H1 (cell line): Measurements from ENCODE around the gene CLEC14A. TPM values are rescaled to one million over a fixed set of nuclear protein-coding genes. Genes with fewer than 3 reads are reported as not detected.
A peak's percentile ranks its signal among the peaks of the same experiment; 100 is the strongest.

Experiments
- CTCF ChIA-PET: fragments of 300-600 bp; sonication (Branson Sonifier 250); formaldehyde crosslinking; loops from one replicate; lab custom pipeline; 2021; ENCODE audit not compliant: partially characterized antibody; lab: Charles Lee
- POLR2A ChIA-PET: fragments of 300-600 bp; sonication (Branson Sonifier 250); formaldehyde crosslinking; loops from one replicate; lab custom pipeline; 2021; ENCODE audit warnings: inconsistent platforms; ENCODE audit not compliant: partially characterized antibody; lab: Charles Lee
- DNase-seq, 2 experiments: peaks; one replicate each; pipeline versions ENCODE4 v3.0.0 to v3.0.0-alpha.2; 2010 to 2022; ENCODE audit warnings: low spot score in 2 of 2, low read depth in 1 of 2, mixed read lengths in 1 of 2
- FAIRE-seq: peaks from 2 replicates; lab custom pipeline; 2011; peaks lifted over from hg19 to GRCh38; lab: Jason Lieb, UNC
- H2AFZ ChIP-seq: 2 replicates; pipeline ENCODE4 v1.8.1; 2012; ENCODE audit warnings: low read length, inconsistent platforms
- H2AK5ac ChIP-seq: 2 replicates; pipeline ENCODE4 v1.6.1; 2013; ENCODE audit warnings: low read depth, low read length
- H2BK120ac ChIP-seq: replicated peaks from 2 replicates; pipeline ENCODE3; 2013; ENCODE audit warnings: low read depth, low read length, inconsistent platforms
- H2BK12ac ChIP-seq: 2 replicates; pipeline ENCODE4 v1.6.1; 2013; ENCODE audit warnings: low read depth, low read length
- H2BK15ac ChIP-seq: 2 replicates; pipeline ENCODE4 v1.6.1; 2013; ENCODE audit warnings: low read length
- H2BK20ac ChIP-seq: 2 replicates; pipeline ENCODE4 v1.6.1; 2013; ENCODE audit warnings: low read length
- H2BK5ac ChIP-seq: 2 replicates; pipeline ENCODE4 v1.6.1; 2013; ENCODE audit warnings: low read depth, low read length
- H3K14ac ChIP-seq: 2 replicates; pipeline ENCODE4 v1.6.1; 2013; ENCODE audit warnings: inconsistent platforms; ENCODE audit not compliant: insufficient read length
- H3K18ac ChIP-seq: 2 replicates; pipeline ENCODE4 v1.6.1; 2013; ENCODE audit warnings: low read length; ENCODE audit errors: extremely low read depth
- H3K23ac ChIP-seq: 2 replicates; pipeline ENCODE4 v1.6.1; 2013; ENCODE audit warnings: inconsistent platforms; ENCODE audit not compliant: insufficient read length
- H3K23me2 ChIP-seq: 2 replicates; pipeline ENCODE4 v1.6.1; 2013; ENCODE audit warnings: low read depth, low read length
- H3K27ac ChIP-seq: 2 replicates; pipeline ENCODE4 v1.6.1; 2011; ENCODE audit warnings: low read depth, low read length, inconsistent platforms
- H3K27me3 ChIP-seq, 4 experiments: replicated peaks in 1 of 4; 1 replicate in 1 of 4; 2 replicates in 3 of 4; pipeline versions ENCODE4 v1.6.1 to v1.8.1; 2011 to 2013; ENCODE audit warnings: low read length in 3 of 4, mild to moderate bottlenecking in 3 of 4, inconsistent platforms in 2 of 4, mixed read lengths in 2 of 4, moderate library complexity in 1 of 4; ENCODE audit not compliant: control insufficient read depth in 3 of 4, insufficient read depth in 3 of 4; ENCODE audit errors: extremely low read depth in 1 of 4
- H3K36me3 ChIP-seq, 4 experiments: 2 replicates each; pipeline versions ENCODE4 v1.6.1 to v1.8.1; 2011 to 2013; ENCODE audit warnings: mild to moderate bottlenecking in 4 of 4, low read length in 3 of 4, moderate library complexity in 2 of 4, control low read depth in 1 of 4, inconsistent platforms in 1 of 4; ENCODE audit not compliant: insufficient read depth in 4 of 4, control insufficient read depth in 2 of 4
- H3K4ac ChIP-seq: replicated peaks from 2 replicates; pipeline ENCODE3; 2013; ENCODE audit warnings: low read length, low read depth, mixed read lengths, inconsistent platforms; ENCODE audit not compliant: insufficient read length
- H3K4me1 ChIP-seq, 4 experiments: replicated peaks in 1 of 4; 1 replicate in 1 of 4; 2 replicates in 3 of 4; pipeline versions ENCODE4 v1.6.1 to v1.8.1; 2011 to 2013; ENCODE audit warnings: low read length in 3 of 4, inconsistent platforms in 2 of 4, mixed read lengths in 1 of 4; ENCODE audit not compliant: insufficient read depth in 4 of 4, control insufficient read depth in 3 of 4
- H3K4me2 ChIP-seq, 2 experiments: 2 replicates each; pipeline versions ENCODE4 v1.6.1 to v1.8.1; 2011 to 2013; ENCODE audit warnings: low read depth in 2 of 2, low read length in 2 of 2, control low read depth in 1 of 2, inconsistent platforms in 1 of 2, mild to moderate bottlenecking in 1 of 2; ENCODE audit not compliant: insufficient read depth in 1 of 2
- H3K4me3 ChIP-seq, 4 experiments: fragments of 200-600, 300-600 bp in 1 of 4; sonication (generic), shearing (Covaris generic), sonication (Bioruptor Twin) in 1 of 4; 2 replicates each; pipeline versions ENCODE4 v1.5.1 to v1.8.1; 2011 to 2016; ENCODE audit warnings: low read length in 4 of 4, low read depth in 3 of 4, control low read depth in 2 of 4, inconsistent platforms in 2 of 4, mild to moderate bottlenecking in 2 of 4, mixed read lengths in 1 of 4, moderate library complexity in 1 of 4; ENCODE audit not compliant: insufficient read depth in 2 of 4; ENCODE audit errors: extremely low read depth in 1 of 4
- H3K56ac ChIP-seq: replicated peaks from 2 replicates; pipeline ENCODE3; 2013; ENCODE audit warnings: low read depth, mild to moderate bottlenecking, mixed read lengths, low read length, inconsistent platforms; ENCODE audit not compliant: insufficient read length
- H3K79me1 ChIP-seq: 2 replicates; pipeline ENCODE4 v1.6.1; 2013; ENCODE audit warnings: low read depth, low read length, control low read depth
- H3K79me2 ChIP-seq, 2 experiments: 2 replicates each; pipeline versions ENCODE4 v1.6.1 to v1.8.1; 2012 to 2013; ENCODE audit warnings: low read length in 2 of 2, mild to moderate bottlenecking in 2 of 2, inconsistent platforms in 1 of 2; ENCODE audit not compliant: insufficient read depth in 2 of 2, control insufficient read depth in 1 of 2
- H3K9ac ChIP-seq, 4 experiments: replicated peaks in 1 of 4; 1 replicate in 1 of 4; 2 replicates in 3 of 4; pipeline versions ENCODE4 v1.6.1 to v1.8.1; 2011 to 2013; ENCODE audit warnings: low read depth in 3 of 4, low read length in 3 of 4, control low read depth in 2 of 4, mild to moderate bottlenecking in 2 of 4, moderate library complexity in 2 of 4, inconsistent platforms in 1 of 4; ENCODE audit errors: extremely low read depth in 1 of 4
- H3K9me3 ChIP-seq, 2 experiments: 2 replicates each; pipeline versions ENCODE4 v1.6.1 to v1.8.1; 2012 to 2013; ENCODE audit warnings: mild to moderate bottlenecking in 2 of 2, moderate library complexity in 2 of 2, control low read depth in 1 of 2, inconsistent platforms in 1 of 2, low read depth in 1 of 2, low read length in 1 of 2, mixed read lengths in 1 of 2; ENCODE audit not compliant: insufficient read depth in 2 of 2
- H4K20me1 ChIP-seq, 2 experiments: replicated peaks in 1 of 2; 2 replicates each; pipeline versions ENCODE3 to v1.8.1; 2011 to 2013; ENCODE audit warnings: inconsistent platforms in 2 of 2, low read length in 2 of 2, mild to moderate bottlenecking in 1 of 2; ENCODE audit not compliant: insufficient read depth in 2 of 2, control insufficient read depth in 1 of 2
- H4K5ac ChIP-seq: 2 replicates; pipeline ENCODE4 v1.6.1; 2013; ENCODE audit warnings: low read length, low read depth, mixed read lengths, inconsistent platforms; ENCODE audit not compliant: insufficient read length
- H4K8ac ChIP-seq: 2 replicates; pipeline ENCODE4 v1.8.0; 2013; ENCODE audit warnings: mild to moderate bottlenecking, moderate library complexity, low read length, inconsistent platforms; ENCODE audit not compliant: insufficient read depth; ENCODE audit errors: extremely low read depth
- H4K91ac ChIP-seq: replicated peaks from 2 replicates; pipeline ENCODE3; 2013; ENCODE audit warnings: low read length, mixed read lengths, inconsistent platforms; ENCODE audit not compliant: insufficient read length
- CHD2 ChIP-seq: IDR thresholded peaks from 2 replicates; pipeline ENCODE4 v1.6.1; 2012; ENCODE audit warnings: low read length, improper control_type of control experiment
- CTCF ChIP-seq, 3 experiments: IDR thresholded peaks; 1 replicate in 2 of 3; 2 replicates in 1 of 3; pipeline versions ENCODE4 v1.5.1 to v1.6.1; 2011; ENCODE audit warnings: low read length in 3 of 3, mild to moderate bottlenecking in 3 of 3, inconsistent platforms in 2 of 3, low read depth in 1 of 3, moderate library complexity in 1 of 3; ENCODE audit not compliant: insufficient read depth in 1 of 3; ENCODE audit errors: control extremely low read depth in 1 of 3
- POLR2A ChIP-seq, 2 experiments: IDR thresholded peaks; 1 replicate in 1 of 2; 2 replicates in 1 of 2; pipeline ENCODE4 v1.6.1; 2011; ENCODE audit warnings: low read depth in 2 of 2, low read length in 2 of 2, mild to moderate bottlenecking in 2 of 2; ENCODE audit errors: control extremely low read depth in 1 of 2
- POLR2AphosphoS5 ChIP-seq: IDR thresholded peaks from 2 replicates; pipeline ENCODE4 v1.6.1; 2011; ENCODE audit warnings: low read depth, low read length
- polyA plus RNA-seq, 7 experiments: library from polyadenylated mRNA; depleted of rRNA in 3 of 7; stranded (reverse) in 5 of 7; unstranded in 2 of 7; fragments of >200 nt in 5 of 7; fragments of 200-250 nt in 2 of 7; gene quantifications; 1 replicate in 5 of 7; 2 replicates in 1 of 7; 4 replicates in 1 of 7; pipeline versions ENCODE4 v1.2.1 to v1.2.3, GENCODE V29; 2011 to 2013; ENCODE audit warnings: missing spikeins in 2 of 7, mixed read lengths in 2 of 7
- total RNA-seq: library from RNA; stranded (reverse); fragmentation: NEBNext Ultra II Directional; extraction: Animal tissue kit (Norgen Biotek cat#: 25700); gene quantifications from 2 replicates; pipeline ENCODE4 v1.2.1, GENCODE V29; 2021

The CLEC14A gene
- total and polyA plus RNA-seq, 2 of the 8 experiments (the other 6 are each of a cell fraction or from before 2014, with no cell fraction given), result 0.09 to 0.13 TPM

- H3K4ac ChIP-seq, result no peak overlapping the region
- no peak overlapping the region for H2BK120ac ChIP-seq
- H2BK15ac ChIP-seq, result no peak overlapping the region
- H3K23ac ChIP-seq, result no peak overlapping the region
- no peak overlapping the region for H2BK12ac ChIP-seq
- peak; percentile 35; the same call in 1 of the 2 replicates for TF ChIP-seq CHD2
- TF ChIP-seq POLR2AphosphoS5, result 0 out of 2 replicates have a peak, but pooled peaks have one; percentile 87
- TF ChIP-seq POLR2A (IDR thresholded peaks at IDR 0.05; ENCODE audit: control extremely low read depth in 1 of 2, low read depth in 2 of 2, low read length in 2 of 2), result peak in 1 of 2 experiments; percentile 82; a peak in 1 of 3 replicates
- TF ChIP-seq CTCF (IDR thresholded peaks at IDR 0.05; ENCODE audit: control extremely low read depth in 1 of 3, insufficient read depth in 1 of 3, low read depth in 1 of 3, low read length in 3 of 3), result no peak
- TF ChIP-seq, all 59 proteins: peak for 3
- Histone ChIP-seq H3K4me1 (peaks cover 3 to 20% (median 9%) of the 10 kb centered on the region in 4 experiments), H3K23me2 (peaks cover 10% of the 10 kb centered on the region), H3K79me1 (no peaks in the 10 kb centered on the region), H3K18ac (no peak overlapping the region), H4K5ac (no peak overlapping the region), H3K14ac (no peak overlapping the region), H2BK20ac (no peak overlapping the region), H2AK5ac (no peak overlapping the region), H3K4me2 (no peak overlapping the region), H4K91ac (no peak overlapping the region), H3K79me2 (no peaks in the 10 kb centered on the region), H3K27ac (no peak overlapping the region), H3K9me3 (peaks cover 2 to 4% of the 10 kb centered on the region in 2 experiments; a peak in 2 of 4 replicates), H3K36me3 (peaks cover 0 to 15% (median 8%) of the 10 kb centered on the region in 4 experiments; a peak in 6 of 8 replicates), H3K4me3 (no peak overlapping the region), H2BK5ac (no peak overlapping the region), H3K56ac (no peak overlapping the region), H4K20me1 (peaks cover 8 to 10% of the 10 kb centered on the region in 2 experiments), H4K8ac (no peak overlapping the region), H3K9ac (no peak overlapping the region), H2AFZ (no peak overlapping the region), H3K27me3 (peaks cover 30 to 41% (median 38%) of the 10 kb centered on the region in 4 experiments)
- DNase-seq, result no peak
- POLR2A ChIA-PET, result interaction anchor here (0.7 to 8.9 kb wide), 29 partner anchors 9 to 522 kb away, joined by 3 to 70 read pairs (median 4); partner anchors contain the start of gene CLEC14A
- CTCF ChIA-PET, result interaction anchor here (1.2 to 1.6 kb wide), 5 partner anchors 213 to 396 kb away, joined by 3 to 5 read pairs (median 3); no protein-coding TSS in a partner anchor
- FAIRE-seq, result no peak
Measured at GRCh38 chr14:38204719-38205115, 51.2 kb downstream of the CLEC14A start.
